SKM-1 (cell line): ENCODE data around the gene TNS2.

ENCODE experiments used
- DNase-seq: peaks from one replicate; lab custom pipeline; 2025; ENCODE audit not compliant: unreplicated experiment; lab: John Stamatoyannopoulos, UW

TNS2 gene

GRCh38 chr12:53042607-53043454, 7.0 kb upstream of the TNS2 start:
- no peak for DNase-seq

GRCh38 chr12:53044052-53044581, 5.7 kb upstream of the TNS2 start:
- no peak for DNase-seq

- DNase-seq, result no peak
Observed at GRCh38 chr12:53044896-53045695, 4.8 kb upstream of the TNS2 start.

- DNase-seq, result no peak
Observed at GRCh38 chr12:53045696-53046045, 4.2 kb upstream of the TNS2 start.

- DNase-seq, result peak; percentile 12
Observed at GRCh38 chr12:53046655-53047220, 3.1 kb upstream of the TNS2 start.

GRCh38 chr12:53047221-53048032, 2.4 kb upstream of the TNS2 start:
- DNase-seq, result no peak

GRCh38 chr12:53048033-53048779, 1.7 kb upstream of the TNS2 start:
- DNase-seq, result no peak

- DNase-seq, result no peak
Observed at GRCh38 chr12:53048780-53049401, 974 bp upstream of the TNS2 start.

- no peak for DNase-seq
Observed at GRCh38 chr12:53050426-53051057, 677 bp downstream of the TNS2 start.

- DNase-seq, result no peak
Observed at GRCh38 chr12:53051058-53051880, 1.4 kb downstream of the TNS2 start.

- no peak for DNase-seq
Observed at GRCh38 chr12:53051881-53052412, 2.1 kb downstream of the TNS2 start.

GRCh38 chr12:53052419-53053217, 2.8 kb downstream of the TNS2 start:
- no peak for DNase-seq

- DNase-seq, result no peak
Observed at GRCh38 chr12:53053218-53054111, 3.6 kb downstream of the TNS2 start.

GRCh38 chr12:53054112-53054878, 4.4 kb downstream of the TNS2 start:
- peak; percentile 26 for DNase-seq

- DNase-seq, result no peak
Observed at GRCh38 chr12:53055471-53056266, 5.8 kb downstream of the TNS2 start.
